Thyroid gland (tissue), 4 donors: ENCODE results near the gene GAR1.

ENCODE experiments used
- POLR2A ChIP-seq, 2 donors: fragments of 450-650 bp; IDR thresholded peaks; one replicate each; pipeline ENCODE4 v1.6.1; 2017; ENCODE audit warnings: antibody characterized with exemption in 2 of 2, mild to moderate bottlenecking in 2 of 2, moderate library complexity in 1 of 2
- TF ChIP-seq, protein P1 (sequence below), 6 experiments: fragments of 200-600 bp in 3 of 6; fragments of 450-650 bp in 3 of 6; sonication (generic) in 3 of 6; IDR thresholded peaks; one replicate each; pipeline ENCODE4 v1.5.1; 2016 to 2019; ENCODE audit warnings: antibody characterized with exemption in 6 of 6, mild to moderate bottlenecking in 2 of 6, inconsistent platforms in 1 of 6, moderate library complexity in 1 of 6

DNA sequence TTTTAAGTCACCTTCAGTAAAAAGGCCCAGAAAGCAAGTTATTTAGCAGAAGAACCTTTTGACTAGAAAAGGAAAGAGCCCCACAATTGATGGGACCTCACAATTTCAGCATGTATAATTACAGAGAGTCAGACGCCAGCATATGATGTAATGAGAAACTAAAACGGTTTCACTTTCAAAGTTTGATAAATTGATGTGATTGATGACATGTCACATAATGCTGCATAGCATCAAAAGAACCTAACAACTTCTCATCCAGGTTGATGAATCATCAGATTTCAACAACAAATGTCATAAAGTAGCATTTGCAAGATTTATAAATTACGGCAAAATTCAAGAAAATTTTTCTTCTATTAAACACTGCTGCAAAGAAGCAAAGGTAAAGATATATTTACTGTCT lies 3.9 kb upstream of the GAR1 start:
- TF ChIP-seq, protein P1, sequence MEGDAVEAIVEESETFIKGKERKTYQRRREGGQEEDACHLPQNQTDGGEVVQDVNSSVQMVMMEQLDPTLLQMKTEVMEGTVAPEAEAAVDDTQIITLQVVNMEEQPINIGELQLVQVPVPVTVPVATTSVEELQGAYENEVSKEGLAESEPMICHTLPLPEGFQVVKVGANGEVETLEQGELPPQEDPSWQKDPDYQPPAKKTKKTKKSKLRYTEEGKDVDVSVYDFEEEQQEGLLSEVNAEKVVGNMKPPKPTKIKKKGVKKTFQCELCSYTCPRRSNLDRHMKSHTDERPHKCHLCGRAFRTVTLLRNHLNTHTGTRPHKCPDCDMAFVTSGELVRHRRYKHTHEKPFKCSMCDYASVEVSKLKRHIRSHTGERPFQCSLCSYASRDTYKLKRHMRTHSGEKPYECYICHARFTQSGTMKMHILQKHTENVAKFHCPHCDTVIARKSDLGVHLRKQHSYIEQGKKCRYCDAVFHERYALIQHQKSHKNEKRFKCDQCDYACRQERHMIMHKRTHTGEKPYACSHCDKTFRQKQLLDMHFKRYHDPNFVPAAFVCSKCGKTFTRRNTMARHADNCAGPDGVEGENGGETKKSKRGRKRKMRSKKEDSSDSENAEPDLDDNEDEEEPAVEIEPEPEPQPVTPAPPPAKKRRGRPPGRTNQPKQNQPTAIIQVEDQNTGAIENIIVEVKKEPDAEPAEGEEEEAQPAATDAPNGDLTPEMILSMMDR (IDR thresholded peaks at IDR 0.05), result no peak
- TF ChIP-seq POLR2A (IDR thresholded peaks at IDR 0.05), result no peak
